A549 (cell line): ENCODE results near the gene SIAH2.

Source experiments
- ESRRA ChIP-seq: fragments of 150-350 bp; IDR thresholded peaks from 2 replicates; pipeline ENCODE4 v1.6.1; 2014; ENCODE audit warnings: mild to moderate bottlenecking, low read length, borderline replicate concordance
- JUN ChIP-seq, 2 experiments: fragments of >200 bp; sonication (Bioruptor Twin); formaldehyde crosslinking; IDR thresholded peaks; 2 replicates in 1 of 2; 3 replicates in 1 of 2; pipeline ENCODE4 v1.6.1; 2016 to 2017
- JUNB ChIP-seq: fragments of >200 bp; sonication (Bioruptor Twin); formaldehyde crosslinking; IDR thresholded peaks from 2 replicates; pipeline ENCODE4 v1.6.1; 2016
- MAZ ChIP-seq: fragments of 150-350 bp; IDR thresholded peaks from 2 replicates; pipeline ENCODE4 v1.6.1; 2014; ENCODE audit warnings: antibody characterized with exemption, low read depth, low read length, borderline replicate concordance
- POLR2A ChIP-seq: IDR thresholded peaks from 2 replicates; pipeline ENCODE4 v1.6.1; 2012; ENCODE audit warnings: mild to moderate bottlenecking, low read length
- RCOR1 ChIP-seq: fragments of 150-350 bp; IDR thresholded peaks from 2 replicates; pipeline ENCODE4 v1.6.1; 2014; ENCODE audit warnings: antibody characterized with exemption, low read length, low read depth
- SMC3 ChIP-seq: fragments of >200 bp; sonication (Bioruptor Twin); formaldehyde crosslinking; IDR thresholded peaks from 3 replicates; pipeline ENCODE4 v1.6.1; 2018; ENCODE audit warnings: inconsistent platforms
- TF ChIP-seq, protein P1 (sequence below): fragments of >200 bp; sonication (Bioruptor Twin); formaldehyde crosslinking; IDR thresholded peaks from 3 replicates; pipeline ENCODE4 v1.5.1; 2016
- TF ChIP-seq, protein P2 (sequence below): fragments of 450-650 bp; IDR thresholded peaks from 2 replicates; pipeline ENCODE4 v1.6.1; 2014; ENCODE audit warnings: antibody characterized with exemption
- TF ChIP-seq, protein P3 (sequence below): IDR thresholded peaks from 2 replicates; pipeline ENCODE4 v1.6.1; 2012
- TF ChIP-seq, protein P4 (sequence below): fragments of 200-600 bp; sonication (generic); IDR thresholded peaks from 2 replicates; pipeline ENCODE4 v1.6.1; 2016; ENCODE audit warnings: antibody characterized with exemption, mild to moderate bottlenecking, moderate library complexity
- TF ChIP-seq, protein P5 (sequence below): IDR thresholded peaks from 2 replicates; pipeline ENCODE4 v1.6.1; 2012; ENCODE audit warnings: low read depth, borderline replicate concordance

DNA sequence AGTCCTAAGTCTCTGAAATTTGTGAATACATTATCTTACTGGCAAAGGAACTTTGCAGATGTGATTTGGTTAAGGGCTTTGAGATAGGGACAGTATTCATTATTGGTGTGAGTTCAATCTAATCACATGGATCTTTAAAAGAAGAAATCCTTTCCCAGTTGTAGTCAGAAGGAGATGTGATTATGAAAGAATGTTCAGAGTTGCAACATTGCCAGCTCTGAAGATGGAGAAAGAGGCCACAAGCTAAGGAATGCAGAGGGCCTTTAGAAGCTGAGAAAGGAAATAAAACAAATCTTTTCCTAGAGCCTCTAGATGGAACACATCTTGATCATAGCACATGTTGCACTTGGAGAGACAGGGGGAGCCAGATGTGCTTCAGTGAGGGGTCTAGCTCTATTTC, 27.7 kb upstream of the SIAH2 start:
- TF ChIP-seq, protein P1, sequence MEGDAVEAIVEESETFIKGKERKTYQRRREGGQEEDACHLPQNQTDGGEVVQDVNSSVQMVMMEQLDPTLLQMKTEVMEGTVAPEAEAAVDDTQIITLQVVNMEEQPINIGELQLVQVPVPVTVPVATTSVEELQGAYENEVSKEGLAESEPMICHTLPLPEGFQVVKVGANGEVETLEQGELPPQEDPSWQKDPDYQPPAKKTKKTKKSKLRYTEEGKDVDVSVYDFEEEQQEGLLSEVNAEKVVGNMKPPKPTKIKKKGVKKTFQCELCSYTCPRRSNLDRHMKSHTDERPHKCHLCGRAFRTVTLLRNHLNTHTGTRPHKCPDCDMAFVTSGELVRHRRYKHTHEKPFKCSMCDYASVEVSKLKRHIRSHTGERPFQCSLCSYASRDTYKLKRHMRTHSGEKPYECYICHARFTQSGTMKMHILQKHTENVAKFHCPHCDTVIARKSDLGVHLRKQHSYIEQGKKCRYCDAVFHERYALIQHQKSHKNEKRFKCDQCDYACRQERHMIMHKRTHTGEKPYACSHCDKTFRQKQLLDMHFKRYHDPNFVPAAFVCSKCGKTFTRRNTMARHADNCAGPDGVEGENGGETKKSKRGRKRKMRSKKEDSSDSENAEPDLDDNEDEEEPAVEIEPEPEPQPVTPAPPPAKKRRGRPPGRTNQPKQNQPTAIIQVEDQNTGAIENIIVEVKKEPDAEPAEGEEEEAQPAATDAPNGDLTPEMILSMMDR = no peak
- TF ChIP-seq ESRRA (no peak), JUNB (no peak), SMC3 (no peak), RCOR1 (no peak), MAZ (no peak), JUN (IDR thresholded peaks at IDR 0.05) (no peak), POLR2A (no peak)
- TF ChIP-seq, protein P2, sequence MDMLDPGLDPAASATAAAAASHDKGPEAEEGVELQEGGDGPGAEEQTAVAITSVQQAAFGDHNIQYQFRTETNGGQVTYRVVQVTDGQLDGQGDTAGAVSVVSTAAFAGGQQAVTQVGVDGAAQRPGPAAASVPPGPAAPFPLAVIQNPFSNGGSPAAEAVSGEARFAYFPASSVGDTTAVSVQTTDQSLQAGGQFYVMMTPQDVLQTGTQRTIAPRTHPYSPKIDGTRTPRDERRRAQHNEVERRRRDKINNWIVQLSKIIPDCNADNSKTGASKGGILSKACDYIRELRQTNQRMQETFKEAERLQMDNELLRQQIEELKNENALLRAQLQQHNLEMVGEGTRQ = no peak
- TF ChIP-seq, protein P3, sequence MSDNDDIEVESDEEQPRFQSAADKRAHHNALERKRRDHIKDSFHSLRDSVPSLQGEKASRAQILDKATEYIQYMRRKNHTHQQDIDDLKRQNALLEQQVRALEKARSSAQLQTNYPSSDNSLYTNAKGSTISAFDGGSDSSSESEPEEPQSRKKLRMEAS = no peak
- TF ChIP-seq, protein P4, sequence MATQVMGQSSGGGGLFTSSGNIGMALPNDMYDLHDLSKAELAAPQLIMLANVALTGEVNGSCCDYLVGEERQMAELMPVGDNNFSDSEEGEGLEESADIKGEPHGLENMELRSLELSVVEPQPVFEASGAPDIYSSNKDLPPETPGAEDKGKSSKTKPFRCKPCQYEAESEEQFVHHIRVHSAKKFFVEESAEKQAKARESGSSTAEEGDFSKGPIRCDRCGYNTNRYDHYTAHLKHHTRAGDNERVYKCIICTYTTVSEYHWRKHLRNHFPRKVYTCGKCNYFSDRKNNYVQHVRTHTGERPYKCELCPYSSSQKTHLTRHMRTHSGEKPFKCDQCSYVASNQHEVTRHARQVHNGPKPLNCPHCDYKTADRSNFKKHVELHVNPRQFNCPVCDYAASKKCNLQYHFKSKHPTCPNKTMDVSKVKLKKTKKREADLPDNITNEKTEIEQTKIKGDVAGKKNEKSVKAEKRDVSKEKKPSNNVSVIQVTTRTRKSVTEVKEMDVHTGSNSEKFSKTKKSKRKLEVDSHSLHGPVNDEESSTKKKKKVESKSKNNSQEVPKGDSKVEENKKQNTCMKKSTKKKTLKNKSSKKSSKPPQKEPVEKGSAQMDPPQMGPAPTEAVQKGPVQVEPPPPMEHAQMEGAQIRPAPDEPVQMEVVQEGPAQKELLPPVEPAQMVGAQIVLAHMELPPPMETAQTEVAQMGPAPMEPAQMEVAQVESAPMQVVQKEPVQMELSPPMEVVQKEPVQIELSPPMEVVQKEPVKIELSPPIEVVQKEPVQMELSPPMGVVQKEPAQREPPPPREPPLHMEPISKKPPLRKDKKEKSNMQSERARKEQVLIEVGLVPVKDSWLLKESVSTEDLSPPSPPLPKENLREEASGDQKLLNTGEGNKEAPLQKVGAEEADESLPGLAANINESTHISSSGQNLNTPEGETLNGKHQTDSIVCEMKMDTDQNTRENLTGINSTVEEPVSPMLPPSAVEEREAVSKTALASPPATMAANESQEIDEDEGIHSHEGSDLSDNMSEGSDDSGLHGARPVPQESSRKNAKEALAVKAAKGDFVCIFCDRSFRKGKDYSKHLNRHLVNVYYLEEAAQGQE = no peak
- TF ChIP-seq, protein P5, sequence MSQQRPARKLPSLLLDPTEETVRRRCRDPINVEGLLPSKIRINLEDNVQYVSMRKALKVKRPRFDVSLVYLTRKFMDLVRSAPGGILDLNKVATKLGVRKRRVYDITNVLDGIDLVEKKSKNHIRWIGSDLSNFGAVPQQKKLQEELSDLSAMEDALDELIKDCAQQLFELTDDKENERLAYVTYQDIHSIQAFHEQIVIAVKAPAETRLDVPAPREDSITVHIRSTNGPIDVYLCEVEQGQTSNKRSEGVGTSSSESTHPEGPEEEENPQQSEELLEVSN = no peak
